GM10266 (cell line): ENCODE results near the gene C9orf153.
"Not testable (repeated sequence)": the region's sequence is repeated elsewhere in the genome, so short reads cannot be mapped to it uniquely, and the experiment has no call there.

Experiments used
- DNase-seq: peaks from one replicate; pipeline ENCODE4 v3.0.0; 2012; ENCODE audit errors: extremely low spot score
- CTCF ChIP-seq: IDR thresholded peaks from 2 replicates; pipeline ENCODE4 v1.5.1; 2012; ENCODE audit warnings: mild to moderate bottlenecking, low read depth; ENCODE audit not compliant: control insufficient read depth, insufficient read depth; ENCODE audit errors: missing control alignments

Gene C9orf153

GRCh38 chr9:86193088-86193487, 66.4 kb downstream of the C9orf153 start:
- no peak for TF ChIP-seq CTCF
- no peak for DNase-seq

GRCh38 chr9:86190700-86191099, 68.8 kb downstream of the C9orf153 start:
- not testable (repeated sequence) for DNase-seq

GRCh38 chr9:86187121-86187520, 72.3 kb downstream of the C9orf153 start:
- DNase-seq = no peak

GRCh38 chr9:86186696-86187095, 72.8 kb downstream of the C9orf153 start:
- TF ChIP-seq CTCF = no peak
- no peak for DNase-seq

More at GRCh38 chr9:86187121-86187520, 72.3 kb downstream of the C9orf153 start:
- no peak for TF ChIP-seq CTCF

- no peak for DNase-seq
- TF ChIP-seq CTCF = no peak
Observed at GRCh38 chr9:86185872-86186271, 73.6 kb downstream of the C9orf153 start.

- no peak for DNase-seq
- TF ChIP-seq CTCF = no peak
Observed at GRCh38 chr9:86184138-86184524, 75.3 kb downstream of the C9orf153 start.

GRCh38 chr9:86183229-86184137, 76.0 kb downstream of the C9orf153 start:
- no peak for DNase-seq
- TF ChIP-seq CTCF = no peak
